HepG2 (cell line): Measurements from ENCODE around the gene OR5H1. TPM values are rescaled to one million over a fixed set of nuclear protein-coding genes. Genes with fewer than 3 reads are reported as not detected.
A peak's percentile ranks its signal among the peaks of the same experiment; 100 is the strongest.

Experiments
- ATAC-seq: fragments of 200-7000 bp; cut with Tn5 transposase; 3 replicates; pipeline ENCODE4 v1.9.1; 2020; ENCODE audit warnings: mild to moderate bottlenecking, moderate library complexity
- BruUV-seq: library from RNA; stranded (reverse); fragments of 400-500 nt; replicated peaks from 2 replicates; lab custom pipeline; 2021; lab: Mats Ljungman, UMichigan
- CTCF ChIA-PET: fragments of 300-600 bp; formaldehyde crosslinking; extraction: SDS; loops from one replicate; lab custom pipeline; 2021; ENCODE audit warnings: low total read pairs, inconsistent platforms, low intra/inter-chr PET ratio; lab: Yijun Ruan, JAX
- POLR2A ChIA-PET: fragments of 350-600 bp; sonication (Branson Sonifier 250); formaldehyde crosslinking; loops from one replicate; lab custom pipeline; 2020; ENCODE audit warnings: antibody characterized with exemption, inconsistent platforms; lab: Yijun Ruan, JAX
- DNase-seq: peaks from one replicate; pipeline ENCODE4 v3.0.0-alpha.2; 2015; ENCODE audit warnings: low spot score
- FAIRE-seq: peaks from 3 replicates; lab custom pipeline; 2011; peaks lifted over from hg19 to GRCh38; lab: Jason Lieb, UNC
- H2AFZ ChIP-seq: one replicate; pipeline ENCODE4 v1.6.1; 2011; ENCODE audit warnings: low read length, inconsistent platforms
- H3K27ac ChIP-seq: fragments of 300-600 bp; 3 replicates; pipeline ENCODE4 v1.8.0; 2011; ENCODE audit warnings: mixed run types, mild to moderate bottlenecking, mixed read lengths, low read length, inconsistent platforms; ENCODE audit not compliant: insufficient read depth; ENCODE audit errors: extremely low read length
- H3K27me3 ChIP-seq, 2 experiments: fragments of 200-600 bp in 1 of 2; 2 replicates in 1 of 2; 3 replicates in 1 of 2; pipeline versions ENCODE4 v1.6.0 to v1.8.0; 2011; ENCODE audit warnings: low read length in 2 of 2, mild to moderate bottlenecking in 2 of 2, moderate library complexity in 2 of 2, inconsistent platforms in 1 of 2; ENCODE audit not compliant: insufficient read depth in 2 of 2, control insufficient read depth in 1 of 2
- H3K36me3 ChIP-seq, 2 experiments: fragments of 200-600 bp in 1 of 2; replicated peaks in 1 of 2; 2 replicates in 1 of 2; 3 replicates in 1 of 2; pipeline versions ENCODE4 v1.5.1 to v1.8.0; 2011; ENCODE audit warnings: low read length in 2 of 2, inconsistent platforms in 1 of 2; ENCODE audit not compliant: insufficient read depth in 2 of 2, control insufficient read depth in 1 of 2
- H3K4me1 ChIP-seq: 2 replicates; pipeline ENCODE4 v1.5.1; 2012; ENCODE audit warnings: low read length, inconsistent platforms; ENCODE audit not compliant: insufficient read depth
- H3K4me2 ChIP-seq: 2 replicates; pipeline ENCODE4 v1.6.0; 2011; ENCODE audit warnings: low read depth, low read length, inconsistent platforms
- H3K4me3 ChIP-seq, 3 experiments: fragments of 200-600 bp in 1 of 3; sonication (generic), shearing (Covaris generic) in 1 of 3; replicated peaks in 1 of 3; 2 replicates each; pipeline ENCODE4 v1.5.1; 2011 to 2016; ENCODE audit warnings: low read length in 3 of 3, inconsistent platforms in 2 of 3, low read depth in 2 of 3, mild to moderate bottlenecking in 2 of 3, control low read depth in 1 of 3, mixed read lengths in 1 of 3; ENCODE audit not compliant: insufficient read depth in 1 of 3
- H3K79me2 ChIP-seq: one replicate; pipeline ENCODE4 v1.6.1; 2011; ENCODE audit warnings: low read length, inconsistent platforms; ENCODE audit not compliant: insufficient read depth
- H3K9ac ChIP-seq: 2 replicates; pipeline ENCODE4 v1.6.0; 2011; ENCODE audit warnings: mild to moderate bottlenecking, low read depth, low read length, inconsistent platforms; ENCODE audit not compliant: insufficient read depth
- H3K9me3 ChIP-seq: 2 replicates; pipeline ENCODE4 v1.5.1; 2012; ENCODE audit warnings: mild to moderate bottlenecking, low read length
- H4K20me1 ChIP-seq: 2 replicates; pipeline ENCODE4 v1.6.0; 2011; ENCODE audit warnings: inconsistent platforms, mild to moderate bottlenecking, low read length, moderate library complexity; ENCODE audit not compliant: insufficient read depth
- MAFF ChIP-seq: IDR thresholded peaks from 2 replicates; pipeline ENCODE4 v1.6.1; 2011; ENCODE audit warnings: low read depth, low read length, improper control_type of control experiment
- MAFK ChIP-seq, 2 experiments: IDR thresholded peaks in 1 of 2; conservative IDR thresholded peaks in 1 of 2; 2 replicates each; pipeline ENCODE4 v1.6.1; 2011; ENCODE audit warnings: improper control_type of control experiment in 2 of 2, low read length in 2 of 2
- STAT5B ChIP-seq: sonication (generic); formaldehyde crosslinking; IDR thresholded peaks from 2 replicates; pipeline ENCODE4 v1.4.0; 2020; ENCODE audit warnings: missing genetic modification reagents
- ZNF660 ChIP-seq: sonication (generic); formaldehyde crosslinking; IDR thresholded peaks from 2 replicates; pipeline ENCODE4 v1.5.1; 2020; ENCODE audit warnings: mild to moderate bottlenecking, low read depth, missing genetic modification reagents, borderline replicate concordance
- ZNF713 ChIP-seq: sonication (generic); formaldehyde crosslinking; IDR thresholded peaks from 2 replicates; pipeline ENCODE4 v1.4.0; 2020; ENCODE audit warnings: mild to moderate bottlenecking, missing genetic modification reagents
- WGBS: methylation state at CpG from one replicate; pipeline ENCODE4 v1.1.6; 2017; ENCODE audit warnings: low lambda C conversion rate; 5-methylcytosine and 5-hydroxymethylcytosine counted together
- in situ Hi-C: cut with HindIII; loops from 2 replicates; pipeline ENCODE4 v1.10.0; 2017; ENCODE audit warnings: low pct_unique_long_range_greater_than_20kb; ENCODE audit not compliant: extremely low pct_ligation_motif_present
- intact Hi-C: fragments of 100-400 bp; cut with micrococcal nuclease; formaldehyde crosslinking; loops from one replicate; pipeline ENCODE4 v1.10.0; 2022; ENCODE audit not compliant: unreplicated experiment
- polyA plus RNA-seq, 8 experiments: library from polyadenylated mRNA; depleted of rRNA in 3 of 8; stranded (reverse) in 7 of 8; unstranded in 1 of 8; fragments of >200 nt; fragmentation: Illumina TruSeq in 4 of 8; extraction: Trizol in 4 of 8; gene quantifications; 2 replicates each; pipeline versions ENCODE4 v1.2.1 to v1.2.3, GENCODE V29; 2011 to 2016; ENCODE audit warnings: low read depth in 4 of 8, missing spikeins in 1 of 8, mixed read lengths in 1 of 8; ENCODE audit not compliant: insufficient read depth in 1 of 8
- total RNA-seq, 5 experiments: library from RNA; depleted of rRNA; stranded (reverse); fragments of >200 nt; fragmentation: Illumina TruSeq; extraction: Trizol; gene quantifications; 2 replicates each; pipeline ENCODE4 v1.2.3, GENCODE V29; 2016; ENCODE audit warnings: low read depth in 1 of 5
- TF ChIP-seq, protein P1 (sequence below): sonication (generic); formaldehyde crosslinking; IDR thresholded peaks from 2 replicates; pipeline ENCODE4 v1.4.0; 2020; ENCODE audit warnings: mild to moderate bottlenecking, missing genetic modification reagents

The OR5H1 gene
- total and polyA plus RNA-seq, 2 of the 13 experiments (the other 11 are each of a cell fraction or from before 2014, with no cell fraction given), result not detected

- FAIRE-seq (no peak), DNase-seq (no peak), ATAC-seq (peak; percentile 35; the same call in 2 of the 3 replicates)
- Histone ChIP-seq H4K20me1 (no peaks in the 10 kb centered on the region), H2AFZ (no peak overlapping the region), H3K4me1 (no peaks in the 10 kb centered on the region), H3K4me2 (no peak overlapping the region), H3K9ac (no peak overlapping the region), H3K27ac (no peak overlapping the region), H3K27me3 (no peaks in the 10 kb centered on the region), H3K36me3 (no peaks in the 10 kb centered on the region), H3K4me3 (no peak overlapping the region), H3K9me3 (no peaks in the 10 kb centered on the region), H3K79me2 (no peaks in the 10 kb centered on the region)
- 6% methylated on average over 1 of the region's 4 CpGs for WGBS
- TF ChIP-seq ZNF660, result no peak
- 0 out of 4 replicates have a peak, but pooled peaks of 1 of the 2 experiments have one; percentile 12 for TF ChIP-seq MAFK (conservative IDR thresholded peaks at IDR 0.05 in 1 of 2, IDR thresholded peaks at IDR 0.05 in 1 of 2; ENCODE audit: low read length in 2 of 2)
- CTCF ChIA-PET, result no interaction called here
- no TSS peak for BruUV-seq
- POLR2A ChIA-PET, result no interaction called here
- intact Hi-C loops, result no loop called here
- in situ Hi-C loops, result no loop called here
Observed at GRCh38 chr3:98109807-98110549, 20.5 kb upstream of the OR5H1 start.

DNA sequence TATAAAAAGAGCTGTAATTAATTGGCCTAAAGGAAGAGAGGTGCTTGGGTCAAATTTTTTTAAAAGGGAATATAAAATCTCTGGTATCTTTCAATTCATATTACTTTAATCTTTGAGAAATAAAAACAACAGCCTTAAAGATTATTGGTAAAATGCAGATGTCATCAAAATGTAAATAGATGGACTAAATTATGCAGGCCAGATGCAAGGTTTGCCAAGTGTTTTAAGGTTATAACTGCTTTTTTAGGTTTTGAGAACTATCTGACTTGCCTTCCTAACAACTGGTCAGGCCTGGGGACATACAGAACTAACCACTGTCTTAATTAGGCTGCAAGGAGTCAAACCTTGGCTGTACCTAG, 20.0 kb upstream of the OR5H1 start:
- no peaks in the 10 kb centered on the region for H4K20me1 ChIP-seq
- no peak for FAIRE-seq
- ChIA-PET POLR2A (no interaction called here), CTCF (no interaction called here)
- H3K4me1 ChIP-seq, result no peaks in the 10 kb centered on the region
- no peaks in the 10 kb centered on the region for H3K36me3 ChIP-seq
- no peaks in the 10 kb centered on the region for H3K9me3 ChIP-seq
- no peak for ATAC-seq
- intact Hi-C loops (no loop called here), in situ Hi-C loops (no loop called here)
- H3K27me3 ChIP-seq, result no peaks in the 10 kb centered on the region
- H3K27ac ChIP-seq, result no peak overlapping the region
- H3K4me2 ChIP-seq, result no peak overlapping the region
- TF ChIP-seq, protein P1, sequence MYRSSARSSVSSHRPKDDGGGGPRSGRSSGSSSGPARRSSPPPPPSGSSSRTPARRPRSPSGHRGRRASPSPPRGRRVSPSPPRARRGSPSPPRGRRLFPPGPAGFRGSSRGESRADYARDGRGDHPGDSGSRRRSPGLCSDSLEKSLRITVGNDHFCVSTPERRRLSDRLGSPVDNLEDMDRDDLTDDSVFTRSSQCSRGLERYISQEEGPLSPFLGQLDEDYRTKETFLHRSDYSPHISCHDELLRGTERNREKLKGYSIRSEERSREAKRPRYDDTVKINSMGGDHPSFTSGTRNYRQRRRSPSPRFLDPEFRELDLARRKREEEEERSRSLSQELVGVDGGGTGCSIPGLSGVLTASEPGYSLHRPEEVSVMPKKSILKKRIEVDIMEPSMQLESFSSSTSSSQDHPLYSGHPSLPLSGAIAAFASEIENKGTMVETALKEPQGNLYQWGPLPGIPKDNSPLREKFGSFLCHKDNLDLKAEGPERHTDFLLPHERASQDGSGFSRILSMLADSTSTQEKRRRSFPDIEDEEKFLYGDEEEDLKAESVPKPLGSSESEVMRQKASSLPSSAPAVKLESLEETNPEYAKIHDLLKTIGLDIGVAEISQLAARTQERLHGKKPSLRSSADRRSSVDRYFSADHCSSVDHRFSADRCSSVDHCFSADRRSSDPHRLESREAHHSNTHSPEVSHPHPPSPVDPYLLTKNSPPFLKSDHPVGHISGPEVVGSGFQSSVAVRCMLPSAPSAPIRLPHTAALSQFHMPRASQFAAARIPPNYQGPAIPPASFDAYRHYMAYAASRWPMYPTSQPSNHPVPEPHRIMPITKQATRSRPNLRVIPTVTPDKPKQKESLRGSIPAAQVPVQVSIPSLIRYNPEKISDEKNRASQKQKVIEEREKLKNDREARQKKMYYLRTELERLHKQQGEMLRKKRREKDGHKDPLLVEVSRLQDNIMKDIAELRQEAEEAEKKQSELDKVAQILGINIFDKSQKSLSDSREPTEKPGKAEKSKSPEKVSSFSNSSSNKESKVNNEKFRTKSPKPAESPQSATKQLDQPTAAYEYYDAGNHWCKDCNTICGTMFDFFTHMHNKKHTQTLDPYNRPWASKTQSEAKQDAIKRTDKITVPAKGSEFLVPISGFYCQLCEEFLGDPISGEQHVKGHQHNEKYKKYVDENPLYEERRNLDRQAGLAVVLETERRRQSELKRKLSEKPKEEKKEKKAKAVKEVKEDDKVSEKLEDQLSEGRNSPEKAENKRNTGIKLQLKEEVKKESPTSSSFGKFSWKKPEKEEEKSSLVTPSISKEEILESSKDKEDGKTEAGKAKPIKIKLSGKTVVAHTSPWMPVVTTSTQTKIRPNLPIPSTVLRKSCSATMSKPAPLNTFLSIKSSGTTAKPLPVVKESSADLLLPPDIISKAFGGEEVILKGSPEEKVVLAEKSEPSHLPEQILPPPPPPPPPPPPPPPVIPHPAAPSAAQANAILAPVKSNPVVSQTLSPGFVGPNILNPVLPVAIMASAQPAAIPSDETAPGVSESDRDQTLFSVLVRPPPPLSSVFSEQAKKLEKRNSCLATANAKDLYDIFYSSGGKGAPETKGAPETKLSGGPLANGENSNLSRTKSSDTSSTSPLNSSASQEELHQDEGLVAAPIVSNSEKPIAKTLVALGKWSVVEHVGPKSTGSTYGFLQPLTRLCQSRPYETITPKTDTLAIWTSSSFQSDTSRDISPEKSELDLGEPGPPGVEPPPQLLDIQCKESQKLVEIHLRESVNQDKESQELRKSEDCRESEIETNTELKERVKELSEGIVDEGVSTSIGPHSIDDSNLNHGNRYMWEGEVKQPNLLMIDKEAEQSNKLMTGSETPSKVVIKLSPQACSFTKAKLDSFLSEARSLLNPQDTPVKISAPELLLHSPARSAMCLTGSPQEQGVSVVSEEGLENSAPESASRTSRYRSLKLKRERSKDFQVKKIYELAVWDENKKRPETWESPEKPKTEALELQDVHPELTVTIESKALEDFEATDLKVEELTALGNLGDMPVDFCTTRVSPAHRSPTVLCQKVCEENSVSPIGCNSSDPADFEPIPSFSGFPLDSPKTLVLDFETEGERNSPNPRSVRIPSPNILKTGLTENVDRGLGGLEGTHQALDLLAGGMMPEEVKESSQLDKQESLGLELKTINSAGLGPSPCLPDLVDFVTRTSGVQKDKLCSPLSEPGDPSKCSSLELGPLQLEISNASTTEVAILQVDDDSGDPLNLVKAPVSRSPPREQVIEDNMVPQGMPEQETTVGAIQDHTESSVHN, result no peak
- TF ChIP-seq MAFF, result peak; percentile 54
- no peak for TF ChIP-seq ZNF713 (CRISPR knock-in tag)
- TF ChIP-seq MAFK (conservative IDR thresholded peaks at IDR 0.05 in 1 of 2, IDR thresholded peaks at IDR 0.05 in 1 of 2; ENCODE audit: low read length in 2 of 2), result peak; percentile 46 to 81; a peak in 3 of 4 replicates
- no peak for TF ChIP-seq STAT5B (CRISPR knock-in tag)
- H3K4me3 ChIP-seq, result no peak overlapping the region
- no peak overlapping the region for H2AFZ ChIP-seq
- DNase-seq, result no peak
- BruUV-seq, result no TSS peak
- H3K9ac ChIP-seq, result no peak overlapping the region
- no peaks in the 10 kb centered on the region for H3K79me2 ChIP-seq
